GM18519 (cell line): ENCODE results near the gene TBC1D25.
"Not testable (repeated sequence)": the region's sequence is repeated elsewhere in the genome, so short reads cannot be mapped to it uniquely, and the experiment has no call there.

ENCODE experiments used
- ATAC-seq: cut with Tn5 transposase; IDR thresholded peaks from one replicate; pipeline ENCODE4 v1.9.1; 2021; ENCODE audit warnings: mild to moderate bottlenecking, moderate library complexity; ENCODE audit not compliant: unreplicated experiment, low FRiP score

Gene TBC1D25

GRCh38 chrX:48515842-48516241, 23.7 kb upstream of the TBC1D25 start:
- no peak for ATAC-seq

- no peak for ATAC-seq
These were observed 23.2 kb upstream of the TBC1D25 start for GRCh38 chrX:48516285-48516684.

GRCh38 chrX:48516987-48517386, 22.5 kb upstream of the TBC1D25 start:
- ATAC-seq, result no peak

- not testable (repeated sequence) for ATAC-seq
These were observed 20.0 kb upstream of the TBC1D25 start for GRCh38 chrX:48519481-48519880.

- no peak for ATAC-seq
These were observed 19.1 kb upstream of the TBC1D25 start for GRCh38 chrX:48520455-48520854.

GRCh38 chrX:48520976-48521352, 18.6 kb upstream of the TBC1D25 start:
- no peak for ATAC-seq

DNA sequence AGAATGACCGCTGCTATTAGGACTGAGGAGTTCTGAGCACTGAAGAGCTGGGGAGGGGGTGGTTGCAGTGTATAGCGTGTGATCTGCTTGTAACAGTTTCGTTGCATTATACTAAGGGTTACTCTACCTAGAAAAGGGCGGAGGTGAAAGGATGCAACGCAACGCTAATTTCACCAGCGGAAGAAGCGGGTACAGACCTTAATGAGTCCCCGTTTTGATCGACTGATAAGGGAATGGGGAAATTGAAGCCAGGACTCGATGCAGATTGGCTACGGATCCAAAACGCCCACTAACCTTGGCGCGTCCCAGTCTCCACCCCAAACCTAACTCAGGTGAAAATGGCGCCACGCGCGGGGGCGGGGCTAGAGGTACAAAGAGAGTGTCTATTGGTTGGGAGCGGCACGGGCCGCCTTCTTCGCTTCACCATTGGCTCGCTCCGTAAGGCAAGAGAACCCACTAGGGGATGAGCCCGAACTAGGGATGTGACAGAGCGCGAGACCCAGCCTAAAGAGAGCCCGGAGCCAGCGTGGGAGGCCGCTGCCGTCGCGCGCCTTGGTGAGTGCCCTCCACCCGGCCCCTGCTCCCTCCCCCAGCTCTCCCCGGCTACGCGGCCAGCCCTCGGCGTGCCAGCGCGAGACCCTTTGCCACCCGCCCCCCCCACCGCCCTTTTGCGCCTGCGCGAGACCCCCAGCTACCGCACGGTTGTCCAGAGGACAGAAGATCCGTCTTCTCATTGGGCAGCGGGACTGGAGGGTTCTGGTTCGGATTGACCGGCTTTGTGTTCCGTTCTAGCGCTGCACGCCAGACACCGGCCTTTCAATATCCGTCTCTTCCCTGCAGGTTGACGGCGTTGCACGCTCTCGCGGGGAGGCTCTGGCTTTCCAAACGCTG, 17.9 kb upstream of the TBC1D25 start, which contains the start of gene EBP:
TSS of gene EBP (plus strand) at position 456 of the 891 bp plus-strand sequence. CDS start 1,964 bp downstream, outside the sequence.
- ATAC-seq, result peak; percentile 88

DNA sequence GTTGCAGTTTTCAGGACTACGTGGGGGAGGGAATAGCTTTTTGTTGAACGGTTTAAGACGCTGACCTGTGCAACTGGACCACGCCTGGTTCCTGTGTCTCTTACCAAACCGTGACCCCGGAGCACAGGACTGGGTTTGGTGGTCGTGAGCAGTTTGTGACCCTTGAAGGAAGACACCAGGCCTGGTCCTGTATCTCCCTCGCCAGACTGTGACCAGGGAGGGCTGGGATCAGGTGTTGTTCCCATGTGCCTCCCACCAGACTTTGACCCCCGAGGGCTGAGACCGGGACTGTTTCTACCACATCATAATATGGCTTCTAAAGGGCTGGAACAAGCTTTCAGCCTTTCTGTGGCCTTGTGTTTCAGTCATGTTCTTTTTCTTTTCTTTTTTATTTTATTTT, 17.2 kb upstream of the TBC1D25 start:
- no peak for ATAC-seq

DNA sequence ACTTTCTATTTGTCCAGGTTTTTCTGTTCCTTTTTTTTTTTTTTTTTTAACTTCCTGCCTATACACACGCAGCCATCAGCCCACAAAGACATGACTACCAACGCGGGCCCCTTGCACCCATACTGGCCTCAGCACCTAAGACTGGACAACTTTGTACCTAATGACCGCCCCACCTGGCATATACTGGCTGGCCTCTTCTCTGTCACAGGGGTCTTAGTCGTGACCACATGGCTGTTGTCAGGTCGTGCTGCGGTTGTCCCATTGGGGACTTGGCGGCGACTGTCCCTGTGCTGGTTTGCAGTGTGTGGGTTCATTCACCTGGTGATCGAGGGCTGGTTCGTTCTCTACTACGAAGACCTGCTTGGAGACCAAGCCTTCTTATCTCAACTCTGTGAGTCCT, 15.8 kb upstream of the TBC1D25 start:
- no peak for ATAC-seq

DNA sequence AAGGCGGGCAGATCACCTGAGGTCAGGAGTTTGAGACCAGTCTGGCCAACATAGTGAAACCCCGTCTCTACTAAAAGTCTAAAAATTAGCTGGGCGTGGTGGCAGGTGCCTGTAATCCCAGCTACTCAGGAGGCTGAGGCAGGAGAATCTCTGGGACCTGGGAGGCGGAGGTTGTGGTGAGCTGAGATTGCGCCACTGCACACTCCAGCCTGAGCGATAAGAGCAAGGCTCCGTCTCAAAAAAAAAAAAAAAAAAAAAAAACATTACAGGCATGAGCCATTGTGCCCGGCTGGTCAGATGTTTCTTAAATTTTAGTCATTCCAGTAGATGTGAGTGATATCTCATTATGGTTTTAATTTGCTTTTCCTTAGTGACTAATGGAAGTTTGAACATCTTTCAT, 13.7 kb upstream of the TBC1D25 start:
- not testable (repeated sequence) for ATAC-seq

DNA sequence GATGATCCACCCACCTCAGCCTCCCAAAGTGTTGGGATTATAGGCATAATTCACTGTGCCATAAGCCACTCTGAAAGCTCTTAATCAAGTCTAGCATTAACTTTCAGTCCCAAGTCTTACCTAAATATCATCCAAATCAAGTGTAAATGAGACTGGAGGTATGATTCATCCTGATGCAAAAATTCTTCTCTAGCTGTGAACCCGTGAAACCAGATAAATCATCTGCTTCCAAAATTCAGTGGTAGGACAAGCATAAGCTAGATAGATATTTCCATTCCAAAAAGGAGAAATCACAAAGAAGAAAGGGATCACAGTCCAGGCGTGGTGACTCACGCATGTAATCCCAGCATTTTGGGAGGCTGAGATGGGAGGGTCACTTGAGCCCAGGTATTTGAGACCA, 8.8 kb upstream of the TBC1D25 start:
- no peak for ATAC-seq

- no peak for ATAC-seq
These were observed 8.1 kb upstream of the TBC1D25 start for GRCh38 chrX:48531358-48531959.

GRCh38 chrX:48532161-48532560, 7.4 kb upstream of the TBC1D25 start:
- no peak for ATAC-seq

- ATAC-seq, result no peak
These were observed 6.3 kb upstream of the TBC1D25 start for GRCh38 chrX:48533165-48533564.

GRCh38 chrX:48538641-48539344, 721 bp upstream of the TBC1D25 start:
- no peak for ATAC-seq

DNA sequence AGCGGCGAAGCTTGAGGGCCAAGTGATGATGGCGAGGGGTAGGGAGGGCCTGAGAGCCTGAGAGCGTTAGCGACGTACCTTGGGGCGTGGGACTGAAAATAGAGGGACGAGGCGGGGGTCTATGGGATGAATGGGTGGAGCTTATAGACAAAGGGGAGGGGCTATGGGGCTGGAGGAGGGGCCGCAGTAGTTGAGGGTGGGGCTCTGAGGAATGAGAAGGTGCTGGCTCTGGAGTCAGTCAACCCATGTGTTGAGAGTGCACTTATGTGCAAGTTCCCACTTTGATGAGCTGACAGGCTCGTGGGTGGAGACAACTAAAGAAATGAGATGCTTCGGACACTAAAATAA, 488 bp downstream of the TBC1D25 start:
- peak; percentile 13 for ATAC-seq

GRCh38 chrX:48540480-48540879, 966 bp downstream of the TBC1D25 start:
- ATAC-seq, result no peak

- ATAC-seq, result no peak
These were observed 1.8 kb downstream of the TBC1D25 start for GRCh38 chrX:48541140-48541814.

DNA sequence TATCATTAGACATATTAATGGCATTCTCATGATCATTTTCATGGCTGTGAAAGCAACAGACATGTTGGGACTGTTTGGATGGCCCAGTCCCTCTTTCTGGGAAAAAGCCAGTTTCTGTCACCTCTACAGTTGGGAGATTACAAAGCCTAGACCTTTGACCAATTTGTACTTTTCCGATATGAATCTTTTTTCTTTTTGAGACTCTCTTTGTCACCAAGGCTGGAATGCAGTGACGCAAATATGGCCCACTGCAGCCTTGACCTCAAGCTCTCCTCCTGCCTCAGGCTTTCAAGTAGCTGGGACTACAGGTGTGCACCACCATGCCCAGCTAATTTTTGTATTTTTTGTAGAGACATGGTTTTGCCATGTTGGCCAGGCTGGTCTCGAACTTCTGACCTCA, 9.4 kb downstream of the TBC1D25 start:
- ATAC-seq, result no peak

GRCh38 chrX:48555731-48556325, 16.3 kb downstream of the TBC1D25 start:
- ATAC-seq, result not testable (repeated sequence)
